K562 (cell line): ENCODE measurements around the gene FILIP1L. TPM values are rescaled to one million over a fixed set of nuclear protein-coding genes. Genes with fewer than 3 reads are reported as not detected.

Experiments used
- ATAC-seq: fragments of 200-7000 bp; cut with Tn5 transposase; 3 replicates; pipeline ENCODE4 v1.9.1; 2020; ENCODE audit warnings: moderate library complexity
- BruUV-seq: library from RNA; stranded (reverse); fragments of 400-500 nt; replicated peaks from 2 replicates; lab custom pipeline; 2021; lab: Mats Ljungman, UMichigan
- CTCF ChIA-PET: fragments of 300-600 bp; formaldehyde crosslinking; extraction: SDS; loops from one replicate; lab custom pipeline; 2021; ENCODE audit warnings: low intra/inter-chr PET ratio; lab: Yijun Ruan, JAX
- POLR2A ChIA-PET: fragments of 300-600, 350-650 bp; sonication (Branson Sonifier 250); formaldehyde crosslinking; extraction: SDS; loops from one replicate; lab custom pipeline; 2021; ENCODE audit warnings: antibody characterized with exemption, inconsistent platforms; lab: Yijun Ruan, JAX
- DNase-seq, 4 experiments: peaks; one replicate each; pipeline versions ENCODE4 v3.0.0 to v3.0.0-alpha.2; 2011 to 2018; ENCODE audit warnings: low spot score in 3 of 4, mixed read lengths in 3 of 4; ENCODE audit errors: extremely low read depth in 1 of 4
- FAIRE-seq: peaks from 2 replicates; lab custom pipeline; 2011; peaks lifted over from hg19 to GRCh38; lab: Jason Lieb, UNC
- H2AFZ ChIP-seq: 2 replicates; pipeline ENCODE4 v1.6.0; 2011; ENCODE audit warnings: low read depth, low read length, control low read depth, inconsistent platforms
- H3K27ac ChIP-seq: fragments of 200-600 bp; 3 replicates; pipeline ENCODE4 v1.8.0; 2011; ENCODE audit warnings: low read depth, mild to moderate bottlenecking, control low read depth, inconsistent platforms, low read length, moderate library complexity, mixed read lengths; ENCODE audit errors: extremely low read depth
- H3K27me3 ChIP-seq, 2 experiments: fragments of 300-600 bp in 1 of 2; 2 replicates in 1 of 2; 3 replicates in 1 of 2; pipeline versions ENCODE4 v1.6.0 to v1.8.0; 2011; ENCODE audit warnings: inconsistent platforms in 2 of 2, low read length in 2 of 2, mild to moderate bottlenecking in 1 of 2, mixed read lengths in 1 of 2, moderate library complexity in 1 of 2; ENCODE audit not compliant: control insufficient read depth in 2 of 2, insufficient read depth in 2 of 2
- H3K36me3 ChIP-seq: fragments of 300-600 bp; 3 replicates; pipeline ENCODE4 v1.8.0; 2011; ENCODE audit warnings: mild to moderate bottlenecking, low read length, inconsistent platforms; ENCODE audit not compliant: control insufficient read depth, insufficient read depth
- H3K4me1 ChIP-seq, 2 experiments: fragments of 200-600 bp in 1 of 2; replicated peaks in 1 of 2; 2 replicates in 1 of 2; 3 replicates in 1 of 2; pipeline versions ENCODE4 v1.5.1 to v1.8.0; 2011; ENCODE audit warnings: inconsistent platforms in 2 of 2, low read length in 2 of 2, mild to moderate bottlenecking in 1 of 2, mixed read lengths in 1 of 2, moderate library complexity in 1 of 2; ENCODE audit not compliant: control insufficient read depth in 2 of 2, insufficient read depth in 2 of 2
- H3K4me2 ChIP-seq: 2 replicates; pipeline ENCODE4 v1.6.1; 2011; ENCODE audit warnings: low read length, control low read depth, inconsistent platforms, mixed read lengths; ENCODE audit not compliant: insufficient read depth
- H3K4me3 ChIP-seq: fragments of 200-600 bp; sonication (generic), shearing (Covaris generic); 2 replicates; pipeline ENCODE4 v1.5.1; 2016; ENCODE audit warnings: control low read depth, inconsistent platforms
- H3K79me2 ChIP-seq: fragments of 200-600 bp; 3 replicates; pipeline ENCODE4 v1.8.0; 2011; ENCODE audit warnings: low read length, inconsistent platforms; ENCODE audit not compliant: control insufficient read depth, insufficient read depth
- H3K9ac ChIP-seq, 2 experiments: 2 replicates each; pipeline versions ENCODE4 v1.6.0 to v1.6.1; 2011; ENCODE audit warnings: low read depth in 2 of 2, low read length in 2 of 2, control low read depth in 1 of 2, inconsistent platforms in 1 of 2, mild to moderate bottlenecking in 1 of 2, mixed read lengths in 1 of 2; ENCODE audit not compliant: insufficient read depth in 1 of 2
- H3K9me1 ChIP-seq: one replicate; pipeline ENCODE4 v1.6.0; 2011; ENCODE audit warnings: inconsistent platforms, mild to moderate bottlenecking, low read length, moderate library complexity; ENCODE audit not compliant: control insufficient read depth, insufficient read depth
- H3K9me3 ChIP-seq: replicated peaks from 2 replicates; pipeline ENCODE4 v1.5.1; 2011; ENCODE audit warnings: low read depth, low read length, inconsistent platforms; ENCODE audit not compliant: control insufficient read depth, insufficient read depth
- H4K20me1 ChIP-seq: replicated peaks from 2 replicates; pipeline ENCODE4 v1.6.1; 2011; ENCODE audit warnings: low read length, inconsistent platforms, mixed read lengths; ENCODE audit not compliant: control insufficient read depth, insufficient read depth
- BCLAF1 ChIP-seq, 2 experiments: fragments of 450-650 bp in 1 of 2; IDR thresholded peaks; 2 replicates each; pipeline ENCODE4 v1.6.1; 2011 to 2017; ENCODE audit warnings: low read depth in 2 of 2, antibody characterized with exemption in 1 of 2, borderline replicate concordance in 1 of 2, low read length in 1 of 2, mild to moderate bottlenecking in 1 of 2, mixed read lengths in 1 of 2; ENCODE audit not compliant: control insufficient read depth in 1 of 2
- C11orf30 ChIP-seq: fragments of 450-650 bp; IDR thresholded peaks from 2 replicates; pipeline ENCODE4 v1.6.1; 2016; ENCODE audit warnings: low read depth, mild to moderate bottlenecking
- FOXK1 ChIP-seq: sonication (generic); formaldehyde crosslinking; IDR thresholded peaks from 2 replicates; pipeline ENCODE4 v1.8.0; 2022; ENCODE audit warnings: missing genetic modification reagents, mild to moderate bottlenecking, borderline replicate concordance
- GATAD2A ChIP-seq: fragments of 450-650 bp; IDR thresholded peaks from 2 replicates; pipeline ENCODE4 v1.6.1; 2017
- KDM2B ChIP-seq: fragments of 250-450 bp; sonication (Bioruptor Pico); IDR thresholded peaks from 2 replicates; pipeline ENCODE4 v1.8.0; 2021; ENCODE audit warnings: mild to moderate bottlenecking, moderate library complexity
- MAFF ChIP-seq: IDR thresholded peaks from 2 replicates; pipeline ENCODE4 v1.6.1; 2012; ENCODE audit warnings: low read length, improper control_type of control experiment
- MBD1 ChIP-seq: fragments of 250-450 bp; sonication (Bioruptor Pico); IDR thresholded peaks from 2 replicates; pipeline ENCODE4 v1.8.0; 2022; ENCODE audit warnings: inconsistent platforms
- MITF ChIP-seq: IDR thresholded peaks from 2 replicates; pipeline ENCODE4 v1.6.1; 2014; ENCODE audit warnings: antibody characterized with exemption
- MTA1 ChIP-seq: fragments of 450-650 bp; IDR thresholded peaks from 2 replicates; pipeline ENCODE4 v1.6.1; 2017; ENCODE audit warnings: borderline replicate concordance
- NFE2 ChIP-seq: IDR thresholded peaks from 2 replicates; pipeline ENCODE4 v1.6.1; 2014; ENCODE audit warnings: antibody characterized with exemption, low read depth
- NR2C2 ChIP-seq, 2 experiments: fragments of 200-800 bp in 1 of 2; sonication (Bioruptor generic) in 1 of 2; sonication (generic) in 1 of 2; formaldehyde crosslinking in 1 of 2; IDR thresholded peaks; 2 replicates each; pipeline versions ENCODE4 v1.6.1 to v1.8.0; 2016 to 2022; ENCODE audit warnings: mild to moderate bottlenecking in 1 of 2, missing compliant biosample characterization in 1 of 2, missing genetic modification characterization in 1 of 2, missing genetic modification reagents in 1 of 2
- OTX1 ChIP-seq: fragments of 450-650 bp; formaldehyde crosslinking; IDR thresholded peaks from 2 replicates; pipeline ENCODE4 v1.4.0; 2022; ENCODE audit warnings: mild to moderate bottlenecking
- PRMT5 ChIP-seq: sonication (generic); formaldehyde crosslinking; IDR thresholded peaks from 2 replicates; pipeline ENCODE4 v1.5.0; 2020; ENCODE audit warnings: missing genetic modification reagents
- SIN3B ChIP-seq: fragments of 450-650 bp; IDR thresholded peaks from 2 replicates; pipeline ENCODE4 v1.6.1; 2017; ENCODE audit warnings: low read depth, mild to moderate bottlenecking, moderate library complexity
- ZC3H8 ChIP-seq: fragments of 450-650 bp; IDR thresholded peaks from 2 replicates; pipeline ENCODE4 v1.6.1; 2017
- ZNF511 ChIP-seq: sonication (generic); formaldehyde crosslinking; IDR thresholded peaks from 2 replicates; pipeline ENCODE4 v1.8.0; 2022; ENCODE audit warnings: mild to moderate bottlenecking, missing genetic modification reagents
- WGBS: fragments of 100-300 bp; shearing (Covaris generic); methylation state at CpG from one replicate; pipeline ENCODE4 v1.1.6; 2016; ENCODE audit warnings: low coverage, mixed read lengths; ENCODE audit not compliant: insufficient coverage; ENCODE audit errors: missing lambda C conversion rate; 5-methylcytosine and 5-hydroxymethylcytosine counted together
- in situ Hi-C: fragments of 300-500 bp; cut with MboI; formaldehyde crosslinking; loops from 4 replicates; pipeline ENCODE4 v1.15.0; 2018; ENCODE audit warnings: inconsistent platforms, mixed read lengths
- intact Hi-C: fragments of 100-400 bp; cut with micrococcal nuclease; formaldehyde crosslinking; loops from 2 replicates; pipeline ENCODE4 v1.14.2; 2022
- polyA plus RNA-seq, 8 experiments: library from polyadenylated mRNA; depleted of rRNA in 4 of 8; stranded (reverse) in 5 of 8; unstranded in 3 of 8; fragments of >200 nt; fragmentation: Nextera tagmentation in 2 of 8; fragmentation: Illumina TruSeq in 1 of 8; extraction: Ambion mirVana in 2 of 8; extraction: Trizol in 1 of 8; gene quantifications; 2 replicates each; pipeline versions ENCODE4 v1.2.1 to v1.2.3, GENCODE V29; 2011 to 2014; ENCODE audit warnings: inconsistent platforms in 1 of 8, missing spikeins in 1 of 8
- total RNA-seq, 7 experiments: library from RNA; depleted of rRNA in 6 of 7; stranded (reverse); fragments of >200 nt in 6 of 7; fragmentation: Illumina TruSeq in 2 of 7; extraction: Trizol in 2 of 7; gene quantifications; 2 replicates each; pipeline versions ENCODE4 v1.2.1 to v1.2.3, GENCODE V29; 2011 to 2021; ENCODE audit warnings: low replicate concordance in 1 of 7

FILIP1L gene
- total and polyA plus RNA-seq, 9 of the 15 experiments (the other 6 are each of a cell fraction or from before 2014, with no cell fraction given) = 0.50 to 2.1 (median 1.1) TPM

GRCh38 chr3:100155128-100155527 is 40.8 kb upstream of the FILIP1L start (continued):
- TF ChIP-seq NR2C2 (CRISPR knock-in tag; IDR thresholded peaks at IDR 0.05) = no peak
- TF ChIP-seq NR2C2 (tag; IDR thresholded peaks at IDR 0.05) = no peak
- TF ChIP-seq MBD1 (CRISPR knock-in tag) = no peak
- TF ChIP-seq MITF = no peak
- no peak for TF ChIP-seq OTX1 (CRISPR knock-in tag)
- TF ChIP-seq, all 486 proteins: peak for 0

- intact Hi-C loops = no loop called here
- no peaks in the 10 kb centered on the region for H3K79me2 ChIP-seq
- WGBS = 100% methylated on average over 1 of the region's 1 CpG
- DNase-seq (no peak), FAIRE-seq (no peak), ATAC-seq (no peak)
- peaks cover 5% of the 10 kb centered on the region for H3K9me3 ChIP-seq
- no peak overlapping the region for H3K27ac ChIP-seq
- ChIA-PET CTCF (no interaction called here), POLR2A (no interaction called here)
- no peak overlapping the region for H3K9ac ChIP-seq
- H3K4me3 ChIP-seq = no peak overlapping the region
- no TSS peak for BruUV-seq
- no peaks in the 10 kb centered on the region for H3K4me1 ChIP-seq
- no peak overlapping the region for H3K4me2 ChIP-seq
- peaks cover 13% of the 10 kb centered on the region; the same call in 2 of the 3 replicates for H3K36me3 ChIP-seq
- in situ Hi-C loops = no loop called here
- H3K9me1 ChIP-seq = no peaks in the 10 kb centered on the region
- no peaks in the 10 kb centered on the region for H4K20me1 ChIP-seq
- no peaks in the 10 kb centered on the region for H3K27me3 ChIP-seq
- H2AFZ ChIP-seq = no peak overlapping the region
- TF ChIP-seq NFE2 (0 out of 2 replicates have a peak, but pooled peaks have one; percentile 20), SIN3B (no peak), ZC3H8 (no peak), BCLAF1 (IDR thresholded peaks at IDR 0.05; ENCODE audit: borderline replicate concordance in 1 of 2, control insufficient read depth in 1 of 2, low read depth in 2 of 2, low read length in 1 of 2) (no peak), C11orf30 (peak; percentile 45), MAFF (peak; percentile 57), FOXK1 (CRISPR knock-in tag) (no peak), PRMT5 (CRISPR knock-in tag) (no peak), ZNF511 (CRISPR knock-in tag) (no peak), KDM2B (CRISPR knock-in tag) (no peak), GATAD2A (no peak), MTA1 (no peak)
Observed at GRCh38 chr3:100154171-100154570, 39.9 kb upstream of the FILIP1L start.
